HCT116 (cell line): Measurements from ENCODE around the gene TRIM5. TPM values are rescaled to one million over a fixed set of nuclear protein-coding genes. Genes with fewer than 3 reads are reported as not detected.
"Not testable (repeated sequence)": the region's sequence is repeated elsewhere in the genome, so short reads cannot be mapped to it uniquely, and the experiment has no call there.

Source experiments
- ATAC-seq: fragments of 200-7000 bp; cut with Tn5 transposase; 2 replicates; pipeline ENCODE4 v1.9.1; 2020; ENCODE audit warnings: mild to moderate bottlenecking, moderate library complexity
- BruUV-seq: library from RNA; stranded (reverse); fragments of 400-500 nt; replicated peaks from 2 replicates; lab custom pipeline; 2021; lab: Mats Ljungman, UMichigan
- CTCF ChIA-PET: fragments of 300-600 bp; sonication (Branson Sonifier 250); formaldehyde crosslinking; loops from one replicate; lab custom pipeline; 2021; ENCODE audit warnings: antibody characterized with exemption; lab: Charles Lee
- POLR2A ChIA-PET: fragments of 300-600, 350-600 bp; sonication (Branson Sonifier 250); formaldehyde crosslinking; loops from one replicate; lab custom pipeline; 2021; ENCODE audit warnings: antibody characterized with exemption; lab: Charles Lee
- RAD21 ChIA-PET, 2 experiments: fragments of 300-600 bp; sonication (Branson Sonifier 250); formaldehyde crosslinking; loops; one replicate each; lab custom pipeline; 2023; ENCODE audit warnings: low total read pairs in 2 of 2; ENCODE audit not compliant: uncharacterized antibody in 2 of 2, unreplicated experiment in 2 of 2, low non-redundant PET in 1 of 2; lab: Charles Lee
- DNase-seq: peaks from one replicate; pipeline ENCODE4 v3.0.0-alpha.2; 2010; ENCODE audit warnings: low read depth, low spot score
- H2AFZ ChIP-seq: fragments of 200-600 bp; shearing (Covaris generic), sonication (generic); 2 replicates; pipeline ENCODE4 v1.6.1; 2017; ENCODE audit warnings: low read depth, mixed run types, mixed read lengths, antibody characterized with exemption, low read length; ENCODE audit not compliant: poor library complexity, severe bottlenecking
- H3K27ac ChIP-seq: 2 replicates; pipeline ENCODE4 v1.5.1; 2012; ENCODE audit warnings: low read depth, low read length
- H3K27me3 ChIP-seq: fragments of 200-600 bp; sonication (generic); 2 replicates; pipeline ENCODE4 v1.6.1; 2016; ENCODE audit warnings: mixed run types, low read length, mixed read lengths; ENCODE audit not compliant: insufficient read depth
- H3K36me3 ChIP-seq, 2 experiments: fragments of 200-500 bp in 1 of 2; fragments of 200-600 bp in 1 of 2; sonication (Bioruptor generic) in 1 of 2; sonication (generic) in 1 of 2; 2 replicates each; pipeline versions ENCODE4 v1.5.1 to v1.6.1; 2014 to 2016; ENCODE audit warnings: low read length in 2 of 2, inconsistent platforms in 1 of 2, mixed read lengths in 1 of 2, mixed run types in 1 of 2; ENCODE audit not compliant: insufficient read depth in 2 of 2, control insufficient read depth in 1 of 2
- H3K4me1 ChIP-seq, 2 experiments: fragments of 200-600 bp in 1 of 2; sonication (generic) in 1 of 2; 2 replicates each; pipeline versions ENCODE4 v1.5.1 to v1.6.1; 2012 to 2017; ENCODE audit warnings: low read length in 2 of 2, inconsistent platforms in 1 of 2, mild to moderate bottlenecking in 1 of 2, mixed read lengths in 1 of 2, mixed run types in 1 of 2, moderate library complexity in 1 of 2; ENCODE audit not compliant: insufficient read depth in 2 of 2, control insufficient read depth in 1 of 2
- H3K4me2 ChIP-seq: fragments of 200-600 bp; sonication (generic); 2 replicates; pipeline ENCODE4 v1.6.1; 2017; ENCODE audit warnings: mixed run types, low read length, mixed read lengths
- H3K4me3 ChIP-seq, 2 experiments: fragments of 200-600 bp in 1 of 2; sonication (generic) in 1 of 2; replicated peaks in 1 of 2; 2 replicates each; pipeline ENCODE4 v1.5.1; 2011 to 2016; ENCODE audit warnings: low read length in 2 of 2, control low read depth in 1 of 2, low read depth in 1 of 2, mild to moderate bottlenecking in 1 of 2, mixed read lengths in 1 of 2, mixed run types in 1 of 2
- H3K79me2 ChIP-seq: fragments of 200-600 bp; sonication (generic); 2 replicates; pipeline ENCODE4 v1.6.1; 2017; ENCODE audit warnings: mild to moderate bottlenecking, mixed run types, low read length, moderate library complexity, mixed read lengths; ENCODE audit not compliant: insufficient read depth
- H3K9ac ChIP-seq: fragments of 200-600 bp; sonication (generic); 2 replicates; pipeline ENCODE4 v1.6.1; 2016; ENCODE audit warnings: low read length, mixed read lengths
- H3K9me2 ChIP-seq: fragments of 200-600 bp; sonication (generic), shearing (Covaris generic); 2 replicates; pipeline ENCODE4 v1.6.1; 2017; ENCODE audit warnings: mixed run types, mild to moderate bottlenecking, moderate library complexity; ENCODE audit not compliant: insufficient read depth
- H3K9me3 ChIP-seq, 2 experiments: fragments of 200-500 bp in 1 of 2; fragments of 200-600 bp in 1 of 2; sonication (Bioruptor generic) in 1 of 2; sonication (generic) in 1 of 2; 2 replicates each; pipeline ENCODE4 v1.6.1; 2014 to 2017; ENCODE audit warnings: low read length in 2 of 2, mixed read lengths in 2 of 2, inconsistent platforms in 1 of 2, low read depth in 1 of 2, mild to moderate bottlenecking in 1 of 2, mixed run types in 1 of 2, moderate library complexity in 1 of 2; ENCODE audit not compliant: control insufficient read depth in 1 of 2, insufficient read depth in 1 of 2
- H4K20me1 ChIP-seq: fragments of 200-600 bp; sonication (generic), shearing (Covaris generic); 2 replicates; pipeline ENCODE4 v1.6.1; 2017; ENCODE audit warnings: mixed run types, mild to moderate bottlenecking, moderate library complexity; ENCODE audit not compliant: insufficient read depth
- ATF3 ChIP-seq: IDR thresholded peaks from 2 replicates; pipeline ENCODE4 v1.6.1; 2012
- CBX3 ChIP-seq: IDR thresholded peaks from 2 replicates; pipeline ENCODE4 v1.6.1; 2012; ENCODE audit warnings: low read depth
- CEBPB ChIP-seq: IDR thresholded peaks from 2 replicates; pipeline ENCODE4 v1.6.1; 2012; ENCODE audit warnings: low read depth
- EZH2 ChIP-seq: fragments of 200-600 bp; sonication (generic); IDR thresholded peaks from 2 replicates; pipeline ENCODE4 v1.6.1; 2017; ENCODE audit warnings: antibody characterized with exemption, mixed run types
- EZH2phosphoT487 ChIP-seq: fragments of 200-600 bp; IDR thresholded peaks from 2 replicates; pipeline ENCODE4 v1.6.1; 2018; ENCODE audit warnings: antibody characterized with exemption, borderline replicate concordance
- POLR2A ChIP-seq: IDR thresholded peaks from 2 replicates; pipeline ENCODE4 v1.7.0; 2011; ENCODE audit warnings: borderline replicate concordance; ENCODE audit not compliant: insufficient read depth, insufficient read length; ENCODE audit errors: extremely low read depth
- POLR2AphosphoS5 ChIP-seq: IDR thresholded peaks from 2 replicates; pipeline ENCODE4 v1.6.1; 2011; ENCODE audit warnings: mild to moderate bottlenecking, low read depth, low read length, moderate library complexity
- RAD21 ChIP-seq: IDR thresholded peaks from 2 replicates; pipeline ENCODE4 v1.6.1; 2012; ENCODE audit warnings: low read depth, mild to moderate bottlenecking
- REST ChIP-seq: IDR thresholded peaks from 2 replicates; pipeline ENCODE4 v1.6.1; 2012; ENCODE audit warnings: low read depth
- SP1 ChIP-seq: IDR thresholded peaks from 2 replicates; pipeline ENCODE4 v1.6.1; 2012; ENCODE audit warnings: low read depth
- SRF ChIP-seq: IDR thresholded peaks from 2 replicates; pipeline ENCODE4 v1.6.1; 2012; ENCODE audit warnings: low read depth
- TCF7L2 ChIP-seq: IDR thresholded peaks from 2 replicates; pipeline ENCODE4 v1.7.0; 2011; ENCODE audit warnings: borderline replicate concordance, inconsistent platforms; ENCODE audit not compliant: insufficient read depth, insufficient read length; ENCODE audit errors: extremely low read depth
- ZBTB33 ChIP-seq: IDR thresholded peaks from 2 replicates; pipeline ENCODE4 v1.6.1; 2011; ENCODE audit warnings: mild to moderate bottlenecking, low read length, moderate library complexity; ENCODE audit not compliant: insufficient replicate concordance; ENCODE audit errors: extremely low read depth
- ZFX ChIP-seq: fragments of 450-650 bp; IDR thresholded peaks from 2 replicates; pipeline ENCODE4 v1.6.1; 2017
- ZNF274 ChIP-seq: fragments of 200-500 bp; sonication (Bioruptor generic); IDR thresholded peaks from 2 replicates; pipeline ENCODE4 v1.6.1; 2014; ENCODE audit warnings: mild to moderate bottlenecking, low read depth, low read length, inconsistent platforms
- intact Hi-C: fragments of 100-400 bp; cut with micrococcal nuclease; formaldehyde crosslinking; loops from 2 replicates; pipeline ENCODE4 v1.10.0; 2022
- total RNA-seq: library from RNA; stranded (reverse); gene quantifications from one replicate; pipeline ENCODE4 v1.2.1, GENCODE V29; 2021; ENCODE audit not compliant: unreplicated experiment

The TRIM5 gene
- total RNA-seq, 1 experiment from 2014 or later = 13.7 TPM

GRCh38 chr11:5691964-5692361 lies 7.1 kb upstream of the TRIM5 start:
- H3K9ac ChIP-seq = no peak overlapping the region
- H3K9me2 ChIP-seq = no peaks in the 10 kb centered on the region
- peaks cover 31% of the 10 kb centered on the region for H3K27me3 ChIP-seq
- no peaks in the 10 kb centered on the region for H4K20me1 ChIP-seq
- intact Hi-C loops = no loop called here
- CTCF ChIA-PET = no interaction called here
- no peak for TF ChIP-seq TCF7L2
- no peak for TF ChIP-seq ATF3
- TF ChIP-seq SP1 = no peak
- TF ChIP-seq EZH2 = no peak
- no peak for TF ChIP-seq RAD21
- no peak for TF ChIP-seq REST
- TF ChIP-seq EZH2phosphoT487 = no peak
- no peak for TF ChIP-seq SRF
- TF ChIP-seq ZNF274 = no peak
- TF ChIP-seq CEBPB = no peak
- no peak for TF ChIP-seq ZFX
- TF ChIP-seq POLR2AphosphoS5 = no peak
- TF ChIP-seq ZBTB33 = no peak
- no peak for TF ChIP-seq CBX3
- TF ChIP-seq POLR2A = no peak
- no peak overlapping the region for H3K4me3 ChIP-seq
- no peak overlapping the region for H3K27ac ChIP-seq
- RAD21 ChIA-PET = no interaction called here
- no peaks in the 10 kb centered on the region for H3K4me1 ChIP-seq
- H3K79me2 ChIP-seq = no peaks in the 10 kb centered on the region
- POLR2A ChIA-PET = no interaction called here
- no peak overlapping the region for H3K4me2 ChIP-seq
- DNase-seq = no peak
- H3K9me3 ChIP-seq = no peaks in the 10 kb centered on the region
- no peaks in the 10 kb centered on the region for H3K36me3 ChIP-seq
- no TSS peak for BruUV-seq
- no peak for ATAC-seq
- H2AFZ ChIP-seq = no peak overlapping the region

- H3K4me3 ChIP-seq, ATAC-seq, H3K4me2 ChIP-seq, H3K9me3 ChIP-seq, H3K4me1 ChIP-seq, H2AFZ ChIP-seq, POLR2A ChIA-PET, H3K27ac ChIP-seq, intact Hi-C loops, RAD21 ChIA-PET, H3K9ac ChIP-seq, CTCF ChIA-PET, DNase-seq, H4K20me1 ChIP-seq, H3K36me3 ChIP-seq, H3K79me2 ChIP-seq, BruUV-seq, H3K9me2 ChIP-seq: not testable (repeated sequence)
- H3K27me3 ChIP-seq = peaks cover 25% of the 10 kb centered on the region
Measured at GRCh38 chr11:5691238-5691963, 6.5 kb upstream of the TRIM5 start.
